ENCODE data around the gene TXLNB.

The TXLNB gene

DNA sequence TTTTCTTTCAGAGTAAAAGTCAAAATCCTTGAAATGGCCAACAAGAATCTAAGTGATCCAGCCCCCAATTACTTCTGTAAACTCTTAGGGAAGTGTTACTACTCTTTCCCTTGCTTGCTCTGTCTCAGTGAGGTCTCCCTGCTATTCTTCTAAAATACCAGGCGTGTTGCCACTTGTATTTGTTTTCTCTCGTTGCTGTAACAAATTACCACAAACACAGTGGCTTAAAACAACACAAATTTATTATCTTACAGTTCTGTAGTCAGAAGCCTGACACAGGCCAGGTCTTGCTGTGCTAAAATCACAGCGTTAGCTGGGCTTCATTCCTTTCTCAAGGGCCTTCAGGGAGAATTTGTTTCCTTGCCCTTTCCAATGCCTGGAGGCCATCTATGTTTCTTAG lies 97.1 kb downstream of the TXLNB start:
- H3K4me1 ChIP-seq: peaks cover 41% of the 10 kb centered on the region
- no peaks in the 10 kb centered on the region for H3K27me3 ChIP-seq
- no peak overlapping the region for H3K4me3 ChIP-seq
- no peaks in the 10 kb centered on the region for H3K36me3 ChIP-seq
- H3K9me3 ChIP-seq: peaks cover 5% of the 10 kb centered on the region; the same call in 1 of the 2 replicates
- H3K4me2 ChIP-seq: no peak overlapping the region
- H4K20me1 ChIP-seq: no peaks in the 10 kb centered on the region
- no peak overlapping the region for H3K9ac ChIP-seq
- TF ChIP-seq Cebpa-rat (IDR thresholded peaks at IDR 0.05): no peak
- H3K27ac ChIP-seq: no peak overlapping the region
